Uterus (tissue), 2 donors: ENCODE data around the gene OR6J1.

Experiments used
- POLR2A ChIP-seq, 2 donors: fragments of 450-650 bp; IDR thresholded peaks; one replicate each; pipeline ENCODE4 v1.6.1; 2016; ENCODE audit warnings: antibody characterized with exemption in 2 of 2, mild to moderate bottlenecking in 1 of 2, moderate library complexity in 1 of 2
- TF ChIP-seq, protein P1 (sequence below), 4 experiments: fragments of 200-600 bp in 2 of 4; fragments of 450-650 bp in 2 of 4; sonication (generic) in 2 of 4; IDR thresholded peaks; one replicate each; pipeline ENCODE4 v1.5.1; 2016 to 2019; ENCODE audit warnings: antibody characterized with exemption in 4 of 4, mild to moderate bottlenecking in 2 of 4, moderate library complexity in 1 of 4

DNA sequence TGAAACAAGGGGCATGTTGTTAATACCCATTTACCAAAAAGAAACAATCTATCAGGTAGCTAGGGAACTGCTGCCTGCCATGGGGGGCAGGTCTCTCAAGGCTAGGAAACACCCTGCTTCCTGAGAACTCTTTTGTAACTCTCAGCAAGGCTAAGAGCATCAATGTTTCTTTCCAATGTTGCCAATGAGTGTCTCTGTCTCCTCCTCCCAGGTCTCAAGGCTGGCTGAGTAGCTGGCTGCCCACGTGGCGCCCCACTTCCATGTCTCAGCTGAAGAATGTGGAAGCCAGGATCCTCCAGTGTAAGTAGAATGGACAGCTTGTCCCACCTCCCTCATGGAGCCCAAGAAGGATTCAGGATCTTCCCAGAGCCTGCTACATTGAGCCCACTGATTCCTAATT, 42.7 kb downstream of the OR6J1 start:
- TF ChIP-seq POLR2A (IDR thresholded peaks at IDR 0.05) = no peak
- TF ChIP-seq, protein P1, sequence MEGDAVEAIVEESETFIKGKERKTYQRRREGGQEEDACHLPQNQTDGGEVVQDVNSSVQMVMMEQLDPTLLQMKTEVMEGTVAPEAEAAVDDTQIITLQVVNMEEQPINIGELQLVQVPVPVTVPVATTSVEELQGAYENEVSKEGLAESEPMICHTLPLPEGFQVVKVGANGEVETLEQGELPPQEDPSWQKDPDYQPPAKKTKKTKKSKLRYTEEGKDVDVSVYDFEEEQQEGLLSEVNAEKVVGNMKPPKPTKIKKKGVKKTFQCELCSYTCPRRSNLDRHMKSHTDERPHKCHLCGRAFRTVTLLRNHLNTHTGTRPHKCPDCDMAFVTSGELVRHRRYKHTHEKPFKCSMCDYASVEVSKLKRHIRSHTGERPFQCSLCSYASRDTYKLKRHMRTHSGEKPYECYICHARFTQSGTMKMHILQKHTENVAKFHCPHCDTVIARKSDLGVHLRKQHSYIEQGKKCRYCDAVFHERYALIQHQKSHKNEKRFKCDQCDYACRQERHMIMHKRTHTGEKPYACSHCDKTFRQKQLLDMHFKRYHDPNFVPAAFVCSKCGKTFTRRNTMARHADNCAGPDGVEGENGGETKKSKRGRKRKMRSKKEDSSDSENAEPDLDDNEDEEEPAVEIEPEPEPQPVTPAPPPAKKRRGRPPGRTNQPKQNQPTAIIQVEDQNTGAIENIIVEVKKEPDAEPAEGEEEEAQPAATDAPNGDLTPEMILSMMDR (IDR thresholded peaks at IDR 0.05) = no peak
